Loucy (cell line): ENCODE measurements around the gene RASGRP1.

Source experiments
- H2AFZ ChIP-seq: fragments of 200-600 bp; sonication (generic); 2 replicates; pipeline ENCODE4 v1.6.0; 2016; ENCODE audit warnings: antibody characterized with exemption, mild to moderate bottlenecking, low read length, moderate library complexity
- H3F3A ChIP-seq: fragments of 200-600 bp; 2 replicates; pipeline ENCODE4 v1.6.0; 2016; ENCODE audit warnings: antibody characterized with exemption, low read depth, mild to moderate bottlenecking
- H3K27me3 ChIP-seq: fragments of 200-600 bp; sonication (generic); 2 replicates; pipeline ENCODE4 v1.6.1; 2014; ENCODE audit warnings: low read length, mild to moderate bottlenecking; ENCODE audit not compliant: insufficient read depth, poor library complexity, severe bottlenecking
- H3K36me3 ChIP-seq: fragments of 200-600 bp; sonication (generic); 2 replicates; pipeline ENCODE4 v1.6.1; 2016; ENCODE audit warnings: low read length; ENCODE audit not compliant: insufficient read depth
- H3K4me1 ChIP-seq: fragments of 200-600 bp; sonication (generic); 2 replicates; pipeline ENCODE4 v1.5.1; 2014; ENCODE audit warnings: low read length, mild to moderate bottlenecking; ENCODE audit not compliant: insufficient read depth, poor library complexity, severe bottlenecking
- H3K4me2 ChIP-seq: fragments of 200-600 bp; sonication (generic); 2 replicates; pipeline ENCODE4 v1.6.0; 2014; ENCODE audit warnings: antibody characterized with exemption, low read length, low read depth, mild to moderate bottlenecking; ENCODE audit not compliant: poor library complexity, severe bottlenecking
- H3K4me3 ChIP-seq: fragments of 200-600 bp; sonication (generic); 2 replicates; pipeline ENCODE4 v1.5.1; 2014; ENCODE audit warnings: low read length, mild to moderate bottlenecking, mixed read lengths; ENCODE audit not compliant: poor library complexity, severe bottlenecking
- H3K79me2 ChIP-seq: fragments of 200-600 bp; sonication (generic); 2 replicates; pipeline ENCODE4 v1.6.1; 2014; ENCODE audit warnings: low read length; ENCODE audit not compliant: insufficient read depth
- H3K9ac ChIP-seq: fragments of 200-600 bp; sonication (generic); 2 replicates; pipeline ENCODE4 v1.6.0; 2014; ENCODE audit warnings: mild to moderate bottlenecking, low read depth, low read length, moderate library complexity; ENCODE audit not compliant: poor library complexity, severe bottlenecking
- H3K9me2 ChIP-seq: fragments of 200-600 bp; sonication (generic); replicated peaks from 2 replicates; pipeline ENCODE4 v1.6.1; 2016; ENCODE audit warnings: low read depth, low read length, mixed read lengths
- H3K9me3 ChIP-seq: fragments of 200-600 bp; sonication (generic); 2 replicates; pipeline ENCODE4 v1.6.1; 2014; ENCODE audit warnings: mild to moderate bottlenecking, antibody characterized with exemption, low read length, low read depth; ENCODE audit not compliant: insufficient read depth
- H4K20me1 ChIP-seq: fragments of 200-600 bp; sonication (generic); 2 replicates; pipeline ENCODE4 v1.6.0; 2014; ENCODE audit warnings: antibody characterized with exemption, low read length, mild to moderate bottlenecking; ENCODE audit not compliant: insufficient read depth, poor library complexity, severe bottlenecking
- CTCF ChIP-seq: fragments of 200-600 bp; sonication (generic); conservative IDR thresholded peaks from 2 replicates; pipeline ENCODE4 v1.5.1; 2014; ENCODE audit warnings: mild to moderate bottlenecking, antibody characterized with exemption, low read length
- EZH2phosphoT487 ChIP-seq: fragments of 200-600 bp; IDR thresholded peaks from 2 replicates; pipeline ENCODE4 v1.6.1; 2018; ENCODE audit warnings: antibody characterized with exemption, mild to moderate bottlenecking, moderate library complexity, borderline replicate concordance

The RASGRP1 gene

GRCh38 chr15:38558372-38559059 lies 6.1 kb downstream of the RASGRP1 start:
- Histone ChIP-seq H3K79me2 (peaks cover 54% of the 10 kb centered on the region), H3K4me3 (no peak overlapping the region), H3K4me1 (peaks cover 90% of the 10 kb centered on the region), H3K36me3 (no peaks in the 10 kb centered on the region), H3K4me2 (peak overlapping the region; percentile 41), H4K20me1 (peaks cover 12% of the 10 kb centered on the region), H3F3A (no peaks in the 10 kb centered on the region), H3K9me2 (no peaks in the 10 kb centered on the region), H2AFZ (no peak overlapping the region), H3K27me3 (no peaks in the 10 kb centered on the region), H3K9me3 (no peaks in the 10 kb centered on the region), H3K9ac (peak overlapping the region; percentile 5)
- TF ChIP-seq CTCF (no peak), EZH2phosphoT487 (no peak)

- peak overlapping the region; percentile 41 for H3K4me2 ChIP-seq
- no peak overlapping the region for H3K4me3 ChIP-seq
- no peaks in the 10 kb centered on the region for H3K27me3 ChIP-seq
- H3K9me2 ChIP-seq = no peaks in the 10 kb centered on the region
- H2AFZ ChIP-seq = no peak overlapping the region
- H4K20me1 ChIP-seq = peaks cover 11% of the 10 kb centered on the region
- no peak overlapping the region for H3K9ac ChIP-seq
- TF ChIP-seq EZH2phosphoT487 = no peak
- TF ChIP-seq CTCF = no peak
- no peaks in the 10 kb centered on the region for H3K9me3 ChIP-seq
- H3K4me1 ChIP-seq = peaks cover 90% of the 10 kb centered on the region
- H3K79me2 ChIP-seq = peaks cover 53% of the 10 kb centered on the region
- no peaks in the 10 kb centered on the region for H3K36me3 ChIP-seq
- no peaks in the 10 kb centered on the region for H3F3A ChIP-seq
Measured at GRCh38 chr15:38557921-38558320, 6.7 kb downstream of the RASGRP1 start.

GRCh38 chr15:38555686-38556334 lies 8.8 kb downstream of the RASGRP1 start:
- no peak overlapping the region for H2AFZ ChIP-seq

More at GRCh38 chr15:38555686-38556334, 8.8 kb downstream of the RASGRP1 start:
- Histone ChIP-seq H3K9me2 (no peaks in the 10 kb centered on the region), H3K4me2 (peak overlapping the region; percentile 41), H3K4me3 (no peak overlapping the region), H3K9ac (peak overlapping the region; percentile 4), H3K79me2 (peaks cover 36% of the 10 kb centered on the region), H3K9me3 (no peaks in the 10 kb centered on the region), H3K4me1 (peaks cover 85% of the 10 kb centered on the region), H4K20me1 (peaks cover 3% of the 10 kb centered on the region), H3K27me3 (no peaks in the 10 kb centered on the region), H3F3A (no peaks in the 10 kb centered on the region), H3K36me3 (no peaks in the 10 kb centered on the region)
- TF ChIP-seq CTCF (no peak), EZH2phosphoT487 (no peak)
